Measurements from ENCODE around the gene FER1L5. TPM values are rescaled to one million over a fixed set of nuclear protein-coding genes. Genes with fewer than 3 reads are reported as not detected.

The FER1L5 gene
- total and polyA plus RNA-seq, 2 of the 8 experiments (the other 6 are each of a cell fraction or from before 2014, with no cell fraction given) = 0.23 to 0.88 TPM

DNA sequence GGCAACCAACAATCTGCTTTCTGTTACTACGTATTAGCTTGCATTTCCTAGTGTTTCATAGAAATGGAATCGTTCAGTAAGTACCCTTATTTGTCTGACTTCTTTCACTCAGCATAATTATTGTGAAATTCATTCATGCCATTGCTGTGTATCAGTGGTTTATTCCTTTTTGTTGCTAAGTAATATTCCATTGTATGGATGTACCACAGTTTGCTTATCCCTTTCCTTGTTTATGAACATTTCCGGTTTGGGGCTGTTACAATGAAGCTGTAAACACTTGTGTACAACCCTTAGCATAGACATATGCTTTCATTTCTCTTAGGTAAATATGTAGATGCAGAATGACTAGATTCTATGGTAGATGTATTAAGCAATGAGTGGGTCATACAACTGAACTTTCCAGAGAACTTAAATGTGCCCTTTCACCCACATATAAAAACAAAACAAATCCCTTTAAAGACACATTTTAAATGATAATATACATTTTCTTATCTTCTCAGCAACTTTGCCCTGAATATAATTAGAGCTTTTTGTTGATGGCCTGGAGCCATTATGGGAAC lies 21.9 kb downstream of the FER1L5 start:
- Histone ChIP-seq H3K23ac (ENCODE audit: insufficient read length) (no peak overlapping the region), H4K5ac (ENCODE audit: insufficient read length, low read depth, low read length) (no peak overlapping the region), H4K8ac (ENCODE audit: extremely low read depth, insufficient read depth, low read length) (no peak overlapping the region), H2AK5ac (ENCODE audit: low read depth, low read length) (no peak overlapping the region), H2BK15ac (ENCODE audit: low read length) (no peak overlapping the region), H3K79me2 (ENCODE audit: control insufficient read depth in 1 of 2, insufficient read depth in 2 of 2, low read length in 2 of 2) (no peaks in the 10 kb centered on the region), H3K4me2 (ENCODE audit: insufficient read depth in 1 of 2, low read depth in 2 of 2, low read length in 2 of 2) (no peak overlapping the region), H3K18ac (ENCODE audit: extremely low read depth, low read length) (no peak overlapping the region), H3K4me1 (replicated peaks in 1 of 4; ENCODE audit: control insufficient read depth in 3 of 4, insufficient read depth in 4 of 4, low read length in 3 of 4) (no peaks in the 10 kb centered on the region; a peak in 1 of 7 replicates), H3K4me3 (ENCODE audit: extremely low read depth in 1 of 4, insufficient read depth in 2 of 4, low read depth in 3 of 4, low read length in 4 of 4) (no peak overlapping the region), H3K56ac (replicated peaks; ENCODE audit: insufficient read length, low read depth, low read length) (no peak overlapping the region), H3K14ac (ENCODE audit: insufficient read length) (no peak overlapping the region), H2AFZ (ENCODE audit: low read length) (no peak overlapping the region), H4K20me1 (replicated peaks in 1 of 2; ENCODE audit: control insufficient read depth in 1 of 2, insufficient read depth in 2 of 2, low read length in 2 of 2) (no peaks in the 10 kb centered on the region), H3K4ac (replicated peaks; ENCODE audit: insufficient read length, low read depth, low read length) (no peak overlapping the region), H2BK5ac (ENCODE audit: low read depth, low read length) (no peak overlapping the region), H3K23me2 (ENCODE audit: low read depth, low read length) (no peaks in the 10 kb centered on the region), H3K36me3 (ENCODE audit: control insufficient read depth in 2 of 4, insufficient read depth in 4 of 4, low read length in 3 of 4) (no peaks in the 10 kb centered on the region), H3K9me3 (ENCODE audit: insufficient read depth in 2 of 2, low read depth in 1 of 2, low read length in 1 of 2) (peaks cover 0 to 4% of the 10 kb centered on the region in 2 experiments; a peak in 2 of 4 replicates), H2BK20ac (ENCODE audit: low read length) (no peak overlapping the region), H3K27ac (ENCODE audit: low read depth, low read length) (no peak overlapping the region), H2BK12ac (ENCODE audit: low read depth, low read length) (no peak overlapping the region), H3K79me1 (ENCODE audit: low read depth, low read length) (no peaks in the 10 kb centered on the region), H2BK120ac (replicated peaks; ENCODE audit: low read depth, low read length) (no peak overlapping the region), H3K27me3 (replicated peaks in 1 of 4; ENCODE audit: control insufficient read depth in 3 of 4, extremely low read depth in 1 of 4, insufficient read depth in 3 of 4, low read length in 3 of 4) (no peaks in the 10 kb centered on the region), H4K91ac (replicated peaks; ENCODE audit: insufficient read length, low read length) (no peak overlapping the region), H3K9ac (replicated peaks in 1 of 4; ENCODE audit: extremely low read depth in 1 of 4, low read depth in 3 of 4, low read length in 3 of 4) (no peak overlapping the region)
- CTCF ChIA-PET (ENCODE audit: partially characterized antibody) = interaction anchor here (0.8 to 1.9 kb wide), 3 partner anchors 13 to 116 kb away, joined by 3 to 6 read pairs (median 4); no protein-coding TSS in a partner anchor
- TF ChIP-seq HDAC6 (IDR thresholded peaks at IDR 0.05; ENCODE audit: low read depth, low read length) (no peak), KDM1A (IDR thresholded peaks at IDR 0.05; ENCODE audit: borderline replicate concordance, low read length) (peak; percentile 81; the same call in 1 of the 2 replicates)
- DNase-seq (ENCODE audit: low read depth in 1 of 2, low spot score in 2 of 2) (no peak), FAIRE-seq (no peak)
- 91% methylated on average over 3 of the region's 3 CpGs; no CpG with 5 or more reads in 1 of the 2 experiments for WGBS, 2 experiments (ENCODE audit: extremely low coverage in 1 of 2, insufficient coverage in 1 of 2, insufficient read length in 1 of 2, insufficient replicate concordance in 2 of 2, low coverage in 1 of 2, low lambda C conversion rate in 2 of 2, missing lambda C conversion rate in 1 of 2)
- POLR2A ChIA-PET (ENCODE audit: partially characterized antibody) = interaction anchor here (0.5 to 0.9 kb wide), 3 partner anchors 12 to 24 kb away, joined by 3 to 4 read pairs (median 3); no protein-coding TSS in a partner anchor
